NCI-H1048 (cell line): ENCODE results near the gene JMJD4.

ENCODE experiments used
- DNase-seq: peaks from one replicate; lab custom pipeline; 2025; lab: John Stamatoyannopoulos, UW

JMJD4 gene, protein sequence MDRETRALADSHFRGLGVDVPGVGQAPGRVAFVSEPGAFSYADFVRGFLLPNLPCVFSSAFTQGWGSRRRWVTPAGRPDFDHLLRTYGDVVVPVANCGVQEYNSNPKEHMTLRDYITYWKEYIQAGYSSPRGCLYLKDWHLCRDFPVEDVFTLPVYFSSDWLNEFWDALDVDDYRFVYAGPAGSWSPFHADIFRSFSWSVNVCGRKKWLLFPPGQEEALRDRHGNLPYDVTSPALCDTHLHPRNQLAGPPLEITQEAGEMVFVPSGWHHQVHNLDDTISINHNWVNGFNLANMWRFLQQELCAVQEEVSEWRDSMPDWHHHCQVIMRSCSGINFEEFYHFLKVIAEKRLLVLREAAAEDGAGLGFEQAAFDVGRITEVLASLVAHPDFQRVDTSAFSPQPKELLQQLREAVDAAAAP

DNA sequence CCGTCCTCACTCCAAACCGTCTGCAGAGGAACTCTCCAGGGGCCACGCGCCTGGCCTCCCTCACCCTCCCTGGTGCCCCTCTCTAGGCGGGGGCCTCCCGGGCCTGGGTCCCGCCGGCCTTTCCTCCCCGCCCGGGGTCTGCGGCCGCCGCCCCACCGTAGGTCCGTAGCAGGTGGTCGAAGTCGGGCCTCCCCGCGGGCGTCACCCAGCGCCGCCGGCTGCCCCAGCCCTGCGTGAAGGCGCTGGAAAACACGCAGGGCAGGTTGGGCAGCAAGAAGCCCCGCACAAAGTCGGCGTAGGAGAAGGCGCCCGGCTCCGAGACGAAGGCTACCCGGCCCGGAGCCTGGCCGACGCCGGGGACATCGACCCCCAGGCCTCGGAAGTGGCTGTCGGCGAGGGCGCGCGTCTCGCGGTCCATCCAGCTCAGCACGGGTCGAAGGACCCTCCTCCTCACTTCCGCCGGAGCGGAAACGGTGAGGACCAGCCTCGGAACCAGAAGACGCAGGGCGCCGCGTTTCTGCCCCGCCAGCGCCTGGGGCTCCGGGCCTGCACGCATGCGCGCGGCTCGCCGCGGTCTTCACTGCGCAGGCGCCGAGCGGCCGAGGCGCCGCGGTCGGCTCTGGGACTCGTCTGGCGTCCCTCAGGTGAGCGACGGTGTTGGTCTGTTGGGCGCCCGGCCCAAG is at the start of gene JMJD4, which contains the start of gene SNAP47:
Gene JMJD4, minus strand, starts transcription at position 447 of the 683 bp plus-strand sequence. Its CDS starts 29 bp downstream, at position 418.
Gene SNAP47, plus strand, starts transcription at position 580 of the 683 bp plus-strand sequence. CDS start 12,302 bp downstream, outside the sequence.
- peak; percentile 96 for DNase-seq

DNA sequence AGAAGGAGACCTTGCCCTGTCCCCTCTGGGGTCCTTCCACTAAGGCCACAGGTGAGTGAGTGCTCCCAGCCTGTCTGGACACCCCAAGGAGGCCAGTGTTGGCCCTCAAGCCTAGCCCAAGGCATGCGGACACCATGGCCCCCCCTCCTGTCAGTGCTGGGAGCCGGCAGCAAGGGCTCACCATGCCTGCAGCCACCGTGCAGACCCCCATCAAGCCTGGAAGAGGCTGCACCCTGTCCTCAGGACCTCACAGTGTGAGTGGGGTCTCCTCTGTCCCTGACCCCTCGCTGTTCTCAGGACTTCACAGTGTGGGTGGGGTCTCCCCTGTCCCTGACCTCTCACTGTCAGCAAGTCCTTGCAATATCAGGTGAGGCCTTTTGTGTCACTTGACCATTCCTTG is 47.1 kb upstream of the JMJD4 start:
- DNase-seq, result no peak

DNA sequence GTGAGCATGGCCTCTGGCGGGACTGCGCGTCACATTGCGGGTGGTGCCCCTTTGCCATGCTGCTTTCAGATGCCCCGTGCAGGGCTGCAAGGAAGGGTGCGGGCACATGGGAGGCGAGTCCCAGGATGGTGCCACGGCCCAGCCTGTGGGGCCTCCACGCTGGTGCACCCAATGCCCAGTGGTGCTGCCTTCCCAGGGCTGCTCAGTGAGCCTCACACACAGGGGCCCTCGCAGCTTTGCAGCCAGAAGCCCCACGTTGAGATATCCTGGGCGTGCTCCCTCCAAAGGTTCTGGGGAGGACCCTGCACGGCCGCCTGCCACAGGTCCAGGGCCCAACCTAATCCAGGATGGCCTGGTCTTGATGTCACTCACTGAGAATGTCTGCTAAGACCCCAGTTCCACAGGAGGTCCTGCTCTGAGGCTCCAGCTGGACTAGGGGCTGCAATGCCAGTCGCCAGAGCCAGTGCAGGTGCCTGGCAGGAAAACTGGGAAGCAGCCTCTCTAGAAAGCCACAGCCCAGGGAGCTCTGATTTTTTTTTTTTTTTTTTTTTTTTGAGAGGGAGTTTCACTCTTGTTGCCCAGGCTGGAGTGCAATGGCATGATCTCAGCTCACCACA is 46.3 kb upstream of the JMJD4 start:
- no peak for DNase-seq

DNA sequence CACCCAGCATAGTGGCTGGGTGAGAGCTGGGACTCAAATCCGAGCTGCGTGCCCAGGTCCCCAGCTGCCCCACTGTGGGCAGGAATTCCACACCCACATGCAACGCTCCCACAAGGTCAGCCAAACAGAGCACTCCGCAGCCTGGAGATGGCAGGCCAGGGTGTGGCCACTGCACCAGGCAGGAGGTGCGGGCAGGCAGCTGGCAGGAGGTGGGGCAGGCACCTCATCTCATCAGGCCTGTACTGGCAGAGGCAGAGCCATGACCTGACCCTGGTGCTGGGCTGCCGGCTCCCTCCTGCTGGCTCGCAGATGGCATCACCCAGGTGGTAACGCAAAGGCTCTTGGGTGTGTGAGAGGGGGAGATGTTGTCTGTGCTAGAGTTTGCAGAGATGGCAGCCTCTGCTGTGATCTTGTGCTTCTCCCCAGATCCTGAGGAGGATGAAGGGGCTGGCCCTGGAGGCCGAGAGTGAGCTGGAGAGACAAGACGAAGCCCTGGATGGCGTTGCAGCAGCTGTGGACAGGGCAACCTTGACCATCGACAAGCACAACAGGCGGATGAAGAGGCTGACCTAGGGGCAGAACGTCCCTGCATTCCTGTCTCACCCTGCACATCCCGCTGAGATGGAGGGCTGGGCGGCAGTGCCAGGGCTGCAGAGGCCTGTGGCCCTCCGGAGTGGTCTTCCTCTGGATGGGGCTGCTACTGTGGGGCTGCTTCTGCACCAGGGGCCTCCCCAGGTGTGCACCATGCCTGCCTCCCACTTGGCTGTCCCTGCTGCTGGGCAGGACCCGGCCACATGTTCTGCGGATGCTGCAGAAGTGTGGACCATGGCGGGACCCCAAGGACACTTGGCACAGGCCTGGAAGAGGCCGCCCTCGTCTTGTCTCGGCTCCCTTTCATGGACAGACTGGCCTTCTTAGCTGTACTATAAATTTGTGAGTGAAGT is 45.3 kb upstream of the JMJD4 start:
- no peak for DNase-seq

DNA sequence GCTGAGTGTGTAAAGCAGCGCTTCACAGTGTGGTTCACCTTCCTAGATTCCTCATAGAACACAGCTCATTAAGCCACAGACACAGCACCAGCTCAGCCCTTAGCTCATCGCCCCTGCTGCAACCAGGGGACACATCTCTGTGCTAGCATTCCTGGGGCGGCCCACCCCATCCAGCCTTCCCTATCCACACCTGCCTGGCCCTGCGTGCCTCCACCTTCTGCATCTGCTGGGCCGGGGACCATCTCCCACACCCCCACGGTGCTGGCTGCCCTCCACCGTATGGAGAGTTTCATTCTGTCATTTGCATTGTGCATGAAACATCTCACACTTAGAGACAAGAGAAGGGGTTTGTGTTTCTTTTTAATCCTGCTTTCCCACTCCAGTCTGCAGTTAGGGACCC is 44.6 kb upstream of the JMJD4 start:
- DNase-seq, result no peak

DNA sequence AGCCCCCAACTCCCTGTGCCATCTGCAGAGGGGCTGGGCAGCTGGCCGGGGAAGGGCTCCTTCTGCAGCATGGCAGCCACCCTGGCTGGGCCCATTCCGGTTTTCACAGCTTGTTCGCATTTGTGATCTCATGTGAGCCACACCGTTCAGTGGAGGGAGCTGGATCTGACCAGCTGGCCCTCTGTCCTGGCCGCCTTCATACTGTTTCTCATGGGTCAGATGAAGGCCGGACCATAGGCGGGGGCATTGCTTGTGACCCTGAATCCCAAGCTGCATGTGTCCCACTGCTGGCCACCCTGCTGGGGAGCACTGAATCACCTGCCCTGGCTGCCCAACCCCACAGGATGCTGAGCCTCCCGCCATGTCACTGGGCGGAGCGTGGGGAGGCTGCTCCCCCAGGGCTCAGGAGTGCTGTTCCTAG is 43.9 kb upstream of the JMJD4 start:
- no peak for DNase-seq

DNA sequence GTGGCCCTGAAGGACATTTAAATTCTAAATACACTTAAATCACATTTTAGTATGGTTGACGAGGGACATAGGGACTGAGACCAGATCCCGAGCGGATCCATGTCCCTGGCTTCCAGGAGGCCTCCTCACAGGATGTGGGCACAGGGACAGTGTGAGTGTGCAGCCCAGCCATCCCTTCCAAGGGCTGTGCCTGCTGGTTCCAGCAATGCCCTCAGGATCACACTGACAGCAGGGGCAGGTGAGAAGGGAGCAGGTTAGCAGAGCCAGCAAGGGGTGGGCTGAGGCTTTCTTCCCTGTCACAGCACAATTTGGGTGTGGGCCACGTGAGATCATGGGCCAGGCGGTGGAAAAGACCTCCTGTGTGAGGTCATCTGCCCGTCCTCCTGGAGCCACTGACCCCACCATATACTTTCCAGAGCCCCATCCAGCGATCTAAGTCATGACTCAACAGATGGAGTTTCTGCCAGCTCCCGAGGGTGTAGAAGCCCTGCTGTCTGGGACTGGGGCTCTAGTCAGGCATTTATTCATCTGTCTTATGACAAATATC is 43.4 kb upstream of the JMJD4 start:
- DNase-seq, result no peak

DNA sequence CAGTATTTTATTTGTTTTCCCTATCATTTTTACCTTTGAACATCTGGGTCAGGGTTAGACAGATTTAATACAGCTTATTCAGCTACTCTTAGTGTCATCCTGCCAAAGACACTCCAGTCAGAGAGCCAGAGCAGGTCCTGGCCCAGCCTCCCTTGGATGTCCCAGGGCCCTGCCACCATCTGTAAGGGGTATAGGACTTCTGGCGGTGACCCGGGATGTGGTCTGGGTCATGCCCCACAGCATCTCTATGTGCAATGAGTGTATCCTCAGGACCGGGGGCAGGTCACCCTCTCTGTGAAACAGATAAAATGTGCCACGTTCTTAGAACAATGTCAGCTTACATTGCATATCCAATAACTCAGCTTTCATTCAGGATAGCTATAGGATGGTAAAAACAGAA is 42.5 kb upstream of the JMJD4 start:
- no peak for DNase-seq

DNA sequence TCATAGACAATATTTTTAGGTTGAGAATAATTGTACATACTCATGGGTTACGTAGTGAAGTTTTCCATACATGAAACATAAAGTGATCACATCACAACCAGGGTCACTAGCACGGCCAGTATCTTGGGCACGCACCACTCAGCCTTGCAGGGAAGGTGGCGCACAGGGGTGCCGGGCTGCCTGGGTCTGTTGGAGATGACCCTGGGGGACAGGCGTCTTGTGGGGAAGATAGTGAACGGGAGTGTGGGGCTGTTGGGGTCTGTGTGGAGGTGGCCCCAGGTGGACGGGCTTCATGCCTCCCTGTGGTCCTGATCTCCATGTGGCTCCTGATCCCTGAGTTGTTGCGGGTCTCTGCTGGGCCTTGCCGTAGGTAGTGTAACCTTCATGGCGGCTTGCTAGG is 42.1 kb upstream of the JMJD4 start:
- no peak for DNase-seq

DNA sequence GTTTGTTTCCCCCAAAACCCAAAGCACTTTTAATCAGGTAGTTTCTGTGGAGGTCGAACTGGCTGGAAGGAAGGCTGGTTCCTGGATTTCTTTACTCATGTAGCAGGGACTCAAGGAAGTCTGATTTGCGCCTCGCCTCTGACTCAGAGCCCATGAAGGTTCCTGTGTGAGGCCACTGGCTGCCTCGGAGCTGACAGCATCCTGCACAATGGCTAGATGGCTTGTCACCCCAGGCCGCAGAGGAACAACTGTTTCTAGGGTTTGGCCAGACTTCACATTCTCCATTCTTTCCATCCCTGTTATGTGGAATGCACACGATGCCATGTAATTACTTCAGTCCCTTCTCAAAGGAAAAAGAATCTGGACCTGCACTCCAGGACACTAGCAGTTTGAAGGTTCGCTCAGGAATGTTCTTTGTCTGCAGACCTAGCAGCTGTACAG is 41.2 kb upstream of the JMJD4 start:
- no peak for DNase-seq

DNA sequence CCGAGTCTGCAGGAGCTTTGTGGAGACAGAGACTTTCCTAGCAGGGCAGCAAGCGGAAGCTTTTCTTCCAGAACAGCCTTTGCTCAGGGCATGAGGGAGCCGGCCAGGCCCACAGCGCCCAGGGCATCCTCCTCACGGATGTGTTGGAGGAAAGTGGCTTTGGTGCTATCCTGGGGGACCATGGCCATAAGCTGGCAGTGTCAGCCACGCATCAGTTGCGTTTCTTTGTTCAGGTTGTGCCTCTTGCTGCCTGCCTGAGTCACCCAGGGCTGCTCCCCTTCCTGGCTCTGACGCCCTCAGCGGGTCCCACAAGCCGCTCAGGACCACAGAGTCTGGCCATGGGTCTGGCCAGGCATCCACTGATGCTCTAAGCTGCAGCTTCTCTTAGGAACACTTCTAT is 40.7 kb upstream of the JMJD4 start:
- no peak for DNase-seq

DNA sequence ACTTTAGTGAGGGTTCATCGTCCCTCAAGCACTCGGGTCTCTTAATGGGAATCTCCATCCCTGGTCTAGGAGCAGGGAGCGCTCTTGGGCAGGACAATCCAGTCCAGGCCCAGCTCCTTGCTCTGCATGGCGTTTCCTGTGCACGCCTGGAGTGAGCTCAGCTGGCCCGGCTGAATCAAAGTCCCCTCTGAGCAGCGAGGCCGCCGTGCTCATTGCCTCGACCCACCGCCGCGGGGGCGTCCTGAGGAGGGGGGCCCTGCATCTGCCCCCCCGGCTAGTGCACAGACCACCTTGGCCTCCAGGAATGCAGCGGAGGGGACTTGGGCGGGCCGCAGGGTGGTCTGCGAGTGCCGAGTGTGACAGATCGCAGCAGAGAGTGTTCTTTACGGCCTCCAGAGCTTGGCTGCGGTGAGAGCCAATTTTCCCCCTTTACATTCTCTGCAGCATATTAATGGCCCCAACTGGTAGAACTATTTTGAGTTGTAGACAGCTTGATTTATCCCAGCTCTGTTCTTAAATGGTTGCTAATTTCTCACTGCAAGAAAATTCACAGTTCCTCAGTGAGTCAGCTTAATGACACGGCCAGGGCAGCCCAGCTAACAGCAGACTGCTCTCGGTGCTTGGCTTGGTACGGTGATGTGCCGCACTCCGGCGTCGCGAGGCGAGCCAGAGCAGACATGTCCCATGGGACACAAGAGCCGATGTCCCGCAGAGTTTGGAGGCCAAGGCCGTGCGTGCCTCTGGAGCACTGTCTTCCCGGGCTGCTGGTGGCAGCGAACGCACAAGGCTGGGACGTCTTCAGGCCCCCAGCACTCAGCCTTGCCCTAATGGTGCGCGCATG is 39.9 kb upstream of the JMJD4 start:
- DNase-seq, result no peak

DNA sequence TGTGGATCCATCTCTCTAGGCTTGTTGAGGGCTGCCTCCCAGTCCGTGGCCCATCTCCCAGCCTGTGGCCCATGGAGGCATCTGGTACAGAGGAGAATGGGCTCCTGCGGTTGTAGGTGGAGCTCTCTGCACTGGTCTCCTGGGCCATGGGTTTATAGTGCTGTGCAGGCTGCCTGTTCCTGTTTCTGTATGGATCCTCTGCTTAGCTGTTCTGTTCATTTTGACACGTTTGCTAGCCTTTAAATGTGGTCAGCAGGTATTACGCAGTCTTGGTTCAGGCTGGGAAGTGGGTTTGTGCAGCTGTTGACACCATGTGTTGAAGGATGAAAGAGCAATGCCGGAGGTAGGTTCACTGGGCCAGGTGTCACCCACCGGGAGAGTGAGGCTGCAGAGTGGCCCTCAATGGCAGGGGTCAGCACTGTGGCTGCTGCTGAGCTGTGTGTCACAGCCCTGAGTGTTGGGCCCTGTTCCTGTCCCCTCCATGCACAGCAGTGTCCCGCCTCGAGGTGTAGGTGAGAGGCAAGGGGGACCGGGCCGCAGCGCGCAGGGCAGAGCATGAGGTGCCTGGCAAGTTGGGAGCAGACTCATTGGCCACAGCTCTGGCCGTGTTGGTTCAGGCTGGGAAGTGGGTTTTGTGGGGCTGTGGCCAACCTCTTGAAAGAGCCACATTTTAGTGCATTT is 39.1 kb upstream of the JMJD4 start:
- DNase-seq, result no peak

DNA sequence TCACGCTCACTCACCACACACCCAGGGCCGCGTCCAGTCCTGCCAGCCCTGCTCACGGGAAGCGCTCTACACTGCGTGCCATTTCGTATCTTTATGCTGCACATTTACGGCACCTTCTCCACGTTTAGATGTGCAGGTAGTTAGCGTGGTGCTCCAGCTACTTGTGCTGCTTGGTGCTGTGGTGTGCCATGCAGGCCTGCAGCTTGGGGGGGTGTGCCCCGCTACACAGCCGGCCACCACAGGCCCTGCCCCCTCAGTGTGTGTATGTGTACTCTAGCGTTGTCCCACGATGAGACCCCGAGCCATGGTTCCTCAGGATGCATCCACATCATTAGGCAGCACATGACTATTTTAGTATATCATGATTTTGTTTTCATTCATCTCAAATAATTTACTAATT is 38.5 kb upstream of the JMJD4 start:
- no peak for DNase-seq

DNA sequence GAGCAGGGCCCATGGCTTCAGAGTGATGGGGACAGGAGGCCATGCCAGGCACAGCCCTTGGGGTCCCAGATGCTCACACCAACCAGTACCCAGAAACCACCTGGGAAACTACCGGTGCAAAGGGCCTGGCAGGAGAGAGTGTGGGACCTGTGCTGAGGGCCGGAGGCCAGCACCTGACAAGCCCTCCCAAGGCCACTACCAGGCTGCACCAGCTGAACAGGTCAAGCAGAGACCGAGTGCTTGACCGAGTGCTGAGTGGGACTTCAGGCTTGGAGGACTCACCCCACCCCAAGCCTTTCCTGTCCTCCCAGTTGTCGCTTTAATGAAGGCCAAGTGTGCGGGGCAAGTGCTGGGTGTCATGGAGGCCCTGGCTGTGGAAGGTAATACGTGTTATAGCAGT is 36.7 kb upstream of the JMJD4 start:
- no peak for DNase-seq

DNA sequence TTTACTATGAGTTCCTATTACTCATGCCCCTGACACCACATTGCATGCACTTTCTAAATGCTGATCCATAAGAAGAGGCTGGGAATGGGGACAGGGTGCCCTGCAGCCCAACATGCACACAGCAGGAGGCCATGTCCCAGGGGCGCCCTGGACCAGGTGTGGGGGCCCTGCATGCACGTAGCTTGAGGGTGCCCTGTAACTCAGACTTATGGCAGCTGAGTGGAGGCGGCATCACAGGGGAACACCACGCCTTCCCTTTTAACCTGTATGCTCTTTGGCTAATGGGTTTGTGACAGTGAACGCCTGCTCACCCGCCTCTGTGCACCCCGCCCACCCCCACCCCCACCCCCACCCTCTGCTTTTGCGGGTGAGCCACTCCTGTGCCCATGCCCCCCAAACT is 36.2 kb upstream of the JMJD4 start:
- no peak for DNase-seq

DNA sequence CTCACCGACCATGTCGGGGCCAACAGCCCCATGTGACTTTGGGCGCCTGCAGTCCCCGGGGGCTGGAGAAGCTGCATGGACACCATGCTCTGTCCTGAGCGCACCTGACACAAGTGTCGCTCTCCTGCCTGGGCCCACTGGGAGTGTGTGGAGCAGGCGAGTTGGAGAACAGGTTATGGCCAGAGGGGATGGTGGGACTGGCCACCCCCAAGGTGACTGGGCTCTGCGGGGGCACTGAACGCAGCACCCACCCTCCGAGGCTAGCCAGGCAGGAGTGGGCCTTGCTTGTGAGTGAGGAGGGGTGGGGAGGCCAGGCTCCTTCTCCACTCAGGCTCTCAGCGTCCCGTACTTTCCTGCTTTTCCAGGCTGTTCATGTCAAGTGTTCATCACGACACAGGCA is 35.7 kb upstream of the JMJD4 start:
- no peak for DNase-seq

DNA sequence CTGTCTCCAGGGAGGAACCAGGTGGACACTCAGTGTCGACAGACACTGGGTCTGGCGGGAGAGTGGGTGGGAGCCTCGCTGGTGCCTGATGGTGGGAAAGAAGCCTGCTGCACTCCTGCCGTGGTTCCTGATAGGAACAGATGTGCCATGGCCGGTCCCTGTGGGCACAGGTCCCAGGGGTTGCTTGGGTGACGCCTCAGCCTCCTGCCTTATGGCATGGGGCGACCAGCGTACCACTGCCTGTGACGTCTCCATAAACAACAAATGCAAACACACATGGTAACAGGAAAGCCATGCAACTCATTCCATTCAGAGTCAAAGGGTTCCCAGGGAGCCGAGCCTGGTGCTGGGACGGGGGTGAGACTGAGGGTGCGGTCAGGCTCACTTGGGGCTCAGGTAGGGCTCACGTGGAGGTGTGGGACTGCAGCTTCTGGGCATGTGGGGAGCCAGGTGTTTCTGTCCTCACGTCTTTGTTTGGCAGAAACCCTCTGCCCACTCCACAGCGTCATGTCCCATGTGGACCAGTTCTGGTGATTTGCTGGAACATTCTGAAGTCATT is 34.9 kb upstream of the JMJD4 start:
- no peak for DNase-seq

DNA sequence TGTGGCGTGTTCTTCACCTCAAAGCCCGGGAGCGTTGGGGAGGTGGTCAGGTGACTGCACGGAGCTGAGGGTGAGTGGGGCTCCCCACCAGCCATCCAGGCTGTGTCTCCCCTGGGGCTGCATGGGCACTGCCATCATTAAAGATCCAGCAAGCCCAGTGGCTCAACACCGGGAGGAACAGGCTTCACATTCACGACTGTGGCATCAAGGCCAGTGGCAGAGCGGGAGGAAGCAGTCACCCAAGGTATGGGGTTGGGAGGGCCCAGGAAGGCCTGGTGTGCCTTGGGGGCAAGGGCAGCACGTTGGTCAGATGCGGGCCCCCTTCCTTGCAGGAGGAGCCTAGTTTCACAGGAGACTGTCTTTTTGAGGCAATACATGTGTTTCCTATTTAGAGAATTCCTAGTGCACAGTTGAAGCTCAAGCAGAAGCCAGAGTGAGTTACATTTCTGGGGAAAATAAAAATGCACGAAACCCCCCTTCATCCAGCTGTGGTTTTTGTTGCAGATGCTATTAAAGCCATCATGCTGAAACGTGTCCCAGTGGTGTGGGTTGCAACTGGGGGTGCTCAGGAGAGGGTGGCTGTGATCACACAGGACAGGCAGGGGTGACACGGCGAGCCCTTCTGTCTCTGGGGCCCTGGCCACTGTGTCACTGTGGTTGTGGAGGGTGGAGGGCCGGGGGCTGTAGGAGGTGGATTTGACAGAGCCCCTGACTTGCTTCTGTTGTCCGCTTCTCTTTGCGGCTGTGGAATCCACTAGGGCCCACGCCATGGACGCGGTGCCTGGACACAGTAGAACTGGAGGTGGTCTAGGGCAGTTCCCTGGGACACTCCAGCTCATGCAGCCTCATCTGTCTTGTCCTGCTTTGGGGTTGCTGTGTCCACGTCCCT is 34.2 kb upstream of the JMJD4 start:
- no peak for DNase-seq
